ENCODE results near the gene COLEC11. TPM values are rescaled to one million over a fixed set of nuclear protein-coding genes. Genes with fewer than 3 reads are reported as not detected.
"Not testable (repeated sequence)": the region's sequence is repeated elsewhere in the genome, so short reads cannot be mapped to it uniquely, and the experiment has no call there.

The COLEC11 gene
- total RNA-seq, 4 donors from 2014 or later, result 3.6 to 15.9 (median 5.9) TPM

GRCh38 chr2:3612639-3613523, 18.0 kb downstream of the COLEC11 start:
- ATAC-seq (ENCODE audit: low FRiP score), result no peak
- DNase-seq (ENCODE audit: low spot score), result no peak
- TF ChIP-seq, protein P1, sequence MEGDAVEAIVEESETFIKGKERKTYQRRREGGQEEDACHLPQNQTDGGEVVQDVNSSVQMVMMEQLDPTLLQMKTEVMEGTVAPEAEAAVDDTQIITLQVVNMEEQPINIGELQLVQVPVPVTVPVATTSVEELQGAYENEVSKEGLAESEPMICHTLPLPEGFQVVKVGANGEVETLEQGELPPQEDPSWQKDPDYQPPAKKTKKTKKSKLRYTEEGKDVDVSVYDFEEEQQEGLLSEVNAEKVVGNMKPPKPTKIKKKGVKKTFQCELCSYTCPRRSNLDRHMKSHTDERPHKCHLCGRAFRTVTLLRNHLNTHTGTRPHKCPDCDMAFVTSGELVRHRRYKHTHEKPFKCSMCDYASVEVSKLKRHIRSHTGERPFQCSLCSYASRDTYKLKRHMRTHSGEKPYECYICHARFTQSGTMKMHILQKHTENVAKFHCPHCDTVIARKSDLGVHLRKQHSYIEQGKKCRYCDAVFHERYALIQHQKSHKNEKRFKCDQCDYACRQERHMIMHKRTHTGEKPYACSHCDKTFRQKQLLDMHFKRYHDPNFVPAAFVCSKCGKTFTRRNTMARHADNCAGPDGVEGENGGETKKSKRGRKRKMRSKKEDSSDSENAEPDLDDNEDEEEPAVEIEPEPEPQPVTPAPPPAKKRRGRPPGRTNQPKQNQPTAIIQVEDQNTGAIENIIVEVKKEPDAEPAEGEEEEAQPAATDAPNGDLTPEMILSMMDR (IDR thresholded peaks at IDR 0.05), result no peak

- TF ChIP-seq, protein P1 (IDR thresholded peaks at IDR 0.05), result no peak
Observed at GRCh38 chr2:3613524-3613905, 18.6 kb downstream of the COLEC11 start.

GRCh38 chr2:3614743-3615142, 19.8 kb downstream of the COLEC11 start:
- ATAC-seq (ENCODE audit: low FRiP score); DNase-seq (ENCODE audit: low spot score): not testable (repeated sequence)

More at GRCh38 chr2:3613524-3613905, 18.6 kb downstream of the COLEC11 start:
- no peak for DNase-seq (ENCODE audit: low spot score)
- no peak for ATAC-seq (ENCODE audit: low FRiP score)

- not testable (repeated sequence) for DNase-seq (ENCODE audit: low spot score); ATAC-seq (ENCODE audit: low FRiP score)
Observed at GRCh38 chr2:3615541-3616200, 20.8 kb downstream of the COLEC11 start.

DNA sequence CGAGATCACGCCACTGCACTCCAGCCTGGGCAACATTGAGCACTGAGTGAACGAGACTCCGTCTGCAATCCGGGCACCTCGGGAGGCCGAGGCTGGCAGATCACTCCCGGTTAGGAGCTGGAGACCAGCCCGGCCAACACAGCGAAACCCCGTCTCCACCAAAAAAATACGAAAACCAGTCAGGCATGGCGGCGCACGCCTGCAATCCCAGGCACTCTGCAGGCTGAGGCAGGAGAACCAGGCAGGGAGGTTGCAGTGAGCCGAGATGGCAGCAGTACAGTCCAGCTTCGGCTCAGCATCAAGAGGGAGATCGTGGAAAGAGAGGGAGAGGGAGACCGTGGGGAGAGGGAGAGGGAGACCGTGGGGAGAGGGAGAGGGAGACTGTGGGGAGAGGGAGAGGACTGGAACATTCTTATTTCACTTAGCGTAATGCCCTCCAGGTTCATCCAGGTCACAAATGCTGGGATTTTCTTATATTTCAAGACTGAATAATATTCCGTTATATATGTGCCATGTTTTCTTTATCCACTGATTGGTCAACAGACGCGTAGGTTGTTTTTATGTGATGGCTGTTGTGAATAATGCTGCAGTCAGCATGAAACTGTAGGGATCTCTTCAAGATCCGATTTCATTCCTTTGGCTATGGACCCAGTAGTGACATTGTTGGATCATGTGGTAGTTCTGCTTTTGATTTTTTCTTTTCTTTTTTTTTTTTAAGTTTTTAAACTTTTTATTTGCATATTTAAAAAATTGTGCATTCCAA, 21.7 kb downstream of the COLEC11 start:
- not testable (repeated sequence) for ATAC-seq (ENCODE audit: low FRiP score)

DNA sequence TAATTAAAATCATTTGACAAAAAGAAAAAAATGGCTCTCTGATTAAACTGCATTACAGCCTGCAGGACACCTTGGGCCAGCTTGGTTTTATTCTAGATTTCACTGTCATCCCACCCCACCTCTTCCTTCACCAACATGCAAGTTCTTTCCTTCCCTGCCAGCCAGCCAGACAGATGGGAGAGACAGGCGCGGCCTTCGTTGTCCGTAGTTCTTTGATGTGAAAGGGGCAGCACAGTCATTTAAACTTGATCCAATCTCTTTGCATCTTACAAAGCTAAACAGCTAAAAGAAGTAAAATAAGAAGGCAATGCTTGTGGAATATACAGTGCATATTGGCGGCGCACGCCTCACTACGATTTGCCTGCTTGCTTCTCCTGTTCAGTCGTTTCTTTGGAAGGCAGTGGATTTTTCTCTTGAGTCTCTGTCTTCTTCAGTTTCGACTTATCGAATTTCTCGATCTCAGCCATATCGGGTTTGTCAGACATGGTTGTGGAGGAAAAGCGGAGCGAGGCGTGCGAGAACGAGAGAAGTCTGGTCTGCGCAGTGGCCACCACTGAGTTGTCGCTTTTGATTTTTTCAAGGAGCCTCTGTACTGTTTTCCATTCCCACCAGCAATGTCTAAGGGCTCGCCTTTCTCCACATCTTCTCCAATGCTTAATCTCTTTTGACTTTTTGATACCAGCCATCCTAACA, 22.4 kb downstream of the COLEC11 start:
- DNase-seq (ENCODE audit: low spot score), result no peak
- TF ChIP-seq, protein P1 (IDR thresholded peaks at IDR 0.05), result no peak

More for the DNA sequence above, 21.7 kb downstream of the COLEC11 start:
- DNase-seq (ENCODE audit: low spot score), result not testable (repeated sequence)

DNA sequence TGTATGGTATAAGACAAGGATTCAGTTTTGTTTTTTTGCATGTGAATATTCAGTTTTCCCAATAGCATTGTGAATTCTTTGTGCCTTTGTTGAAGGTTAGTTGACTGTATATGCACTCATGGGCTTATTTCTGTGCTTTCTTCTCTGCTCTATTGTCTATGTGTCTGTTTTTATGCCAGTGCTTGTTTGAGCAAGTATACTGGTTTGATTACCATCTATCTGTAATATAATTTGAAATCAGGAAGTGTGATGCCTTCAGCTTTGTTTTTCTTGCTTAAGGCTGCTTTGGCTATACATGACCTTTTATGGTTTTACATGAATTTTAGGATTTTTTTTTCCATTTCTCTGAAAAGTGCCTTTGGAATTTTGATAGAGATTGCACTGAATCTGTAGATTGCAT, 23.5 kb downstream of the COLEC11 start:
- ATAC-seq (ENCODE audit: low FRiP score), result no peak
- TF ChIP-seq, protein P1 (IDR thresholded peaks at IDR 0.05), result no peak
- DNase-seq (ENCODE audit: low spot score), result no peak

More for the DNA sequence above, 22.4 kb downstream of the COLEC11 start:
- ATAC-seq (ENCODE audit: low FRiP score), result no peak

DNA sequence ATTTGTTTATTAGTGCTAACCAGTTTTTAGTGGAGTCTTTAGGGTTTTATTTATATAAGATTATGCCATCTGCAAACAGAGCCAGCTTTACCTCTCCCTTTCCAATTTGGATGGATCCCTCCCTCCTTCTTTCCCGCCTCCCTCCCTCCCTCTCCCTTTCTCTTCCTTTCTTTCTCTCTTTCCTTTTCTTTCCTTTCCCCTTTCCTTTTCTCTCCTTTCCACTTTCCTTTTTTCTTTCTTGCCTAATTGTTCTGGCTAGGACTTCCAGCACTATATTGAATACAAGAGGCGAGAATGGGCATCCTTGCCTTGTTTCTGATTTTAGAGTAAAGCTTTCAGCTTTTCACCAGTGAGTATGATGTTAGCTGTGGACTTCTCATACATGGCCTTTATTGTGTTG, 24.1 kb downstream of the COLEC11 start:
- ATAC-seq (ENCODE audit: low FRiP score) (no peak), DNase-seq (ENCODE audit: low spot score) (no peak)
- TF ChIP-seq, protein P1 (IDR thresholded peaks at IDR 0.05), result no peak

DNA sequence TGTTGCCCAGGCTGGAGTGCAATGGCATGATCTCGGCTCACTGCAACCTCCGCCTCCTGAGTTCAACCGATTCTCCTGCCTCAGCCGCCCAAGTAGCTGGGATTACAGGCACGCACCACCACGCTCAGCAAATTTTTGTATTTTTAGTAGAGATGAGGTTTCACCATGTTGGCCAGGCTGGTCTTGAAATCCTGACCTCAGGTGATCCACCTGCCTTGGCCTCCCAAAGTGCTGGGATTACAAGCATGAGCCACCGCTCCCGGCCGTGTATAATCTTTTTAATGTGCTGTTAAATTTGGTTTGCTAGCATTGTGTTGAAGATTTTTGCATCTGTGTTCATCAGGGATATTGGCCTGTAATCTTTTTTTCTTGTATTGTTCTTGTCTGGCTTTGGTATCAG, 24.7 kb downstream of the COLEC11 start:
- DNase-seq (ENCODE audit: low spot score); ATAC-seq (ENCODE audit: low FRiP score): not testable (repeated sequence)

Data from omental fat pad (tissue), 4 donors.